Stimulated activated CD8-positive, alpha-beta memory T cell treated with anti-CD3 and anti-CD28 coated beads, Interleukin-12 subunit alpha, Interleukin-12 subunit beta, amount 100 ng/mL, for 24 hours (primary cell): ENCODE measurements around the gene TSPAN4.

Experiments
- DNase-seq: peaks from one replicate; pipeline ENCODE4 v3.0.0-alpha.2; 2020; ENCODE audit errors: extremely low read depth

TSPAN4 gene

DNA sequence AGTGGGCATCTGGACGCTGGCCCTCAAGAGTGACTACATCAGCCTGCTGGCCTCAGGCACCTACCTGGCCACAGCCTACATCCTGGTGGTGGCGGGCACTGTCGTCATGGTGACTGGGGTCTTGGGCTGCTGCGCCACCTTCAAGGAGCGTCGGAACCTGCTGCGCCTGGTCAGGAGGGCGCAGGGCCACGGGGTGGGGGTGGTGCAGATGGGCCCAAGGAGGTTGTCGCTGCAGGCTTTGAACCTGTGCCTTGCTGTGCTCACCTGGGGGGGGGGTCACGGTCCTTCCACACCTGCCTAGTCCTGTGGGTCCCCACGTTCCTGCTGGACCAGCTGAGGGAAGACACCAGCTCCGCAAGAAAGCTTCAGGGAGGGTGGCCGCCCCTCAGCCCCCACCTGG lies 6.4 kb upstream of the TSPAN4 start:
- no peak for DNase-seq

DNA sequence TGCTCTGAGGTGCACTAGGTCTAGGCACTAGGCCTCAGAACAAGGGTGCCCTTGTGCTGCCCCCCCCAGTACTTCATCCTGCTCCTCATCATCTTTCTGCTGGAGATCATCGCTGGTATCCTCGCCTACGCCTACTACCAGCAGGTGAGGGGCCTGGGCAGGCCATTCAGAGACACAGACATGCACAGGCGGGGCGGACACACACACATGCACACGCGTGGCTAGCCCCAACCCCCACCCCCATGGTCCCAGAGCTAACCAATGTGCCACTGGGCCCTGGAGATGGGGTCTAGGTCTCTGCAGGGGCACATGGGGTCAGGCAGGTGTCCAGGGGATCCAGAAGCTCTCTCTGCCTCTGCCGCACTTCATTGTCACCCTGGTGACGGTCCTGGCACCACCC lies 6.0 kb upstream of the TSPAN4 start:
- no peak for DNase-seq

DNA sequence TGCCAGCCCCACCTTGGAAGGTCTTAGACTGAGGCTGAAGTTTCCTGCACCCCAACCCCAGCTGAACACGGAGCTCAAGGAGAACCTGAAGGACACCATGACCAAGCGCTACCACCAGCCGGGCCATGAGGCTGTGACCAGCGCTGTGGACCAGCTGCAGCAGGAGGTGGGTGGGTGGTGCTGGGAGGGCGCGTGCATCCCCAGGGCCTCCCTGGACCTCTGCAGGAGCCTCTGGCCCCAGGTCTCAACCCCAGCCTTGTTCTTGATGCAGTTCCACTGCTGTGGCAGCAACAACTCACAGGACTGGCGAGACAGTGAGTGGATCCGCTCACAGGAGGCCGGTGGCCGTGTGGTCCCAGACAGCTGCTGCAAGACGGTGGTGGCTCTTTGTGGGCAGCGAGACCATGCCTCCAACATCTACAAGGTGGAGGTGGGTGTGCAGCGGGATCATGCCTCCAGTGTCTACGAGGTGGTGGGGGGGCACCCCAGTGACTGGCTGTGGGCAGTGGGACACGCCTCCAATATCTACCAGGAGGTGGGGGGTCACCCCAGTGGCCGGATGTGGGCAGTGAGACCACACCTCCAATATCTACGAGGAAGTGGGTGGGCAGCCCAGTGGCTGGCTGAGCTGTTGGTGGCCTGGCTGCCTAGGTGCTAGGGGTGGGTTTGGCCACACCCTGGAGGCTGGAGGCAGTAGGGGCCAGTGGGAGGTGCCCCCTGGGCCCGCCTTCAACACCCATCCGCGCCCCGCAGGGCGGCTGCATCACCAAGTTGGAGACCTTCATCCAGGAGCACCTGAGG lies 5.3 kb upstream of the TSPAN4 start:
- DNase-seq = no peak

DNA sequence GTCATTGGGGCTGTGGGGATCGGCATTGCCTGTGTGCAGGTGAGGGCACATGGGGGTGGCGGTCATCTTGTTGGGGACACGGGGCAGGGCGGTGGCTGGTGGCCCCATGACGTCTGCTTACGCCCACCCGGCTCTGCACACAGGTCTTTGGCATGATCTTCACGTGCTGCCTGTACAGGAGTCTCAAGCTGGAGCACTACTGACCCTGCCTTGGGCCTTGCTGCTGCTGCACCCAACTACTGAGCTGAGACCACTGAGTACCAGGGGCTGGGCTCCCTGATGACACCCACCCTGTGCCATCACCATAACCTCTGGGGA lies 4.7 kb upstream of the TSPAN4 start:
- no peak for DNase-seq

DNA sequence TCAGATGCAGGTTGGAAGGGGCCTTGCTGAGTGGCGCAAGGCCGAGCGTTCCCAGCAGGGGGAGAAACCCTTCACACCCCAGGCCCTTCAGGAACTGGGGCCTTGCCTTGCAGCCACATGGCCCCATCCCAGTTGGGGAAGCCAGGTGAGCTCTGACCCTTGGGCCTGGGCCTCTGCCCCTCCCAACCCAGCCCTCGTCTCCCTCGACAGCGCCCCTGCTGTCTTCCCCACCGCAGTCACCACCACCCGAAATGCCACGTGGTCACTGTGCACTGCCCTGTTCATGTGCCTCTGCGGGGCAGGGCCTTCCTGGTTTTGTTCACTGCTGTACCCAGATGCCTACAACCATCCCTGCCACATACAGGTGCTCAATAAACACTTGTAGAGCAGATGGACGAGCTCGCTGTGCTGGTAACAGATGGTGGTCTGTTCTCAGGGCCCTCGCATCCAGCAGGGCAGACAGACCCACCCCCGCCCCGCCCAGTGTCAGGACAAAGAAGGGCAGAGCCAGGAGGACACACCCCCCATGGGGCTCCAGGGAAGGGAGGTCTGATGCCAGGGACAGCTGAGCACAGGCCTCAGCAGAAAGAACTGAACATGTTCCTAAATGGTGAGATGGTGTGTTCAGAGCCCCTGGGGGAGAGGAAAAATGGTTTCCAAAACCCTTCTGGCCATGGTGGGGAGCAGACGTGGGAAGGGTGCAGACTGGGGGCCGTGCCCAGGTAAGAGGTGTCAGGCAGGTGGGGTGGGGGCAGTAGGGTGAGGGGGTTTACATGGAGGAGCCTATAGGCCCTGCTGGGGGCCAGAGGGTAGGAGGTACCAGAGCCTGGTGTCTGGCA lies 4.0 kb upstream of the TSPAN4 start:
- no peak for DNase-seq

DNA sequence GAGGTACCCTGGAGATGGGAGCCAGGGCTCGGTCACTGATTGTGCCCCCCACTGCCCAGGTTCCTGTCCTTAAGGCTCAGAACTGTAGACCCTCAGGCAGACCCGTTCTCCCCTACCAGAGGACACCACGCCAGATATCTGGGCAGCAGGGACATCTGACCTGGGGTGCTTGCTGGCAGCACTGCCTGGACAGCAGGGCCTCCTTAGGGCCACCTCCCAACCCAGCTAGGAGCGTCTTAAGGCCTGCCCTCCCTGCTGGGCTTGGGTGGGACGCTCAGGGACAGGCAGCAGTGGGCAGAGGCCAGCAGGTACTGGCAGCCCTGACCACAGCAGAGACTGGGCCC lies 3.4 kb upstream of the TSPAN4 start:
- DNase-seq = no peak

DNA sequence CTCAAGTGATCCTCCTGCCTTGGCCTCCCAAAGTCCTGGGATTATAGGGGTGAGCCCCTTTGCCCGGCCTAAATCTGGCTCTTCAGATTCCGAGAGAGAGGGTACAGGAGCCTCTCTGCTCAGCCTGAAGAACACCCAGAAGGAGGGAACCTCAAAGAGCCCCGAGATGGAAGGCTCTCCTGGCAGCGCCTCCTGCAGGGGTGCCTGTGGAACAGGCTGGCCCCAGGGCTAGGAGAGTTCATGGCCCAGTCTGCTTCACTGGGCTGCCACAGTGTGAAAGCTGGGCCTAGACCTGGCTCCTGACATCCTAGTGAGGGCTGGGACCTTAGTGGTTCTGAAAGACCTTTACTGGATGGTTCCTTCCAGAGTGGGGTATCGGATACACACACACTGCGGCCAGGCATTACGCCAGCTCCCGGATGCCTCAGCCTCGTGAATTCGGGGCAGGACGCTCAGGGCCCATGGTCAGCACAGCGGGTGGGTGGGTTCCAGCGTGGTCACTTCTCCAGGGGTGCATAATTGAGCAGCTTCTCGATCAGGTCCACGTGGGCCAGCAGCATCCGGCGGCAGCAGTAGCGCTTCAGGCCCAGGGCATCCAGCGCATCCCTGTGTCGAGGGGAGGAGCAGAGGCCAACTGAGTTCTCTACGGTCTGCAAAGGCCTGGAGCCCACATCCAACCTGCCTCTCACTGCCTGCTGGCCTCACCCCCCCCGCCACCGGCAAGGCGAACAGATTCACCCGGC lies 2.6 kb upstream of the TSPAN4 start:
- no peak for DNase-seq

DNA sequence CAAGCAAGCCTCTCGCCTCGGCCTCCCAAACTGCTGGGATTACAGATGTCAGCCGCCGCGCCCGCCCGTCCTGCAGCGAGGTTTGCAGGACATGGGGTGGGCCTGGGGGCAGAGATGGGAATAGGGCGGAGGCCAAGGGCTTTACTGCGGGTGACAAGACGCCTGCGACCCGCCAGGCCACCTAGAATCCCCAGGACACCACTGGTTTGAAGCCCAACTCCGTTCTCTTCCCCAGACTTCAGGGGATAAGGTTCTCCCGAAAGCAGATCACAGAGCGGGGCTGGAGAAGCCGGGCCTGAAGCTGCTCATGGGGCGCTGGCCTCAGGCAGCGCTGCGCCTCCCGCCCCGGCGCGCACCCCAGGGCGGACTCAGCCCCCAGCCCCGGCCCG lies 677 bp upstream of the TSPAN4 start:
- no peak for DNase-seq

DNA sequence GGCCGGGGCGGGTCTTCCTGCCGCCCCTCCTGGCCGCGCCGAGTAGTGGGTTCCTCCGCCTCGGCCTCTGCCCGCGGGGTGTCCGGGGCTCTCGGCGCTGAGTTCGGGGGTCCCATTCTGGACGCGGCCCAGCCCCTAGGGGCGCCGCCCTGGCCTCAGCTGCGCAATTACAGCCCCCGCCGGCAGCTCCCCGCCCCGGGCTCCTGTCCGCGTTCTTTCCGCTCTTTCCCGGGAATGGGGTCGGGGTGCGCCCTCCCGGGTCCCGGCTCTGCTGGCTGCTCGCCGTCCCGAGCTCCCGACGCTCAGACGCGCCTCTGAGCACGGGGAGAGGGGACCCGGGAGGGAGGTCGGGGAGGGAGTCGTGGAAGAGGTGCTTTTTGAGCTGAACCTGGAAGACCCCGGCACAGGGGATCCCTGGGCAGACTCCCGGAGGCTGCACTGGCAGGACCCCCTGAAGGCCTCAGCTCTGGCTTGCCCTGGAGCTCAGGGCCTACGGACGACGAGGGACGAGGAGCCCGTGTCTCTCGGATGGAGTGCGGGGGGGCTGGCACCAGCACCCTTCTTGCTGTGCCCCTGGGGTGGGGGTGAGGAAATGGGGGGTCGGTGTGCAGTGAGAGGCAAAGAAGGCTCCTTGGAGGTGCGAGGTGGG lies 558 bp downstream of the TSPAN4 start:
- DNase-seq = no peak

DNA sequence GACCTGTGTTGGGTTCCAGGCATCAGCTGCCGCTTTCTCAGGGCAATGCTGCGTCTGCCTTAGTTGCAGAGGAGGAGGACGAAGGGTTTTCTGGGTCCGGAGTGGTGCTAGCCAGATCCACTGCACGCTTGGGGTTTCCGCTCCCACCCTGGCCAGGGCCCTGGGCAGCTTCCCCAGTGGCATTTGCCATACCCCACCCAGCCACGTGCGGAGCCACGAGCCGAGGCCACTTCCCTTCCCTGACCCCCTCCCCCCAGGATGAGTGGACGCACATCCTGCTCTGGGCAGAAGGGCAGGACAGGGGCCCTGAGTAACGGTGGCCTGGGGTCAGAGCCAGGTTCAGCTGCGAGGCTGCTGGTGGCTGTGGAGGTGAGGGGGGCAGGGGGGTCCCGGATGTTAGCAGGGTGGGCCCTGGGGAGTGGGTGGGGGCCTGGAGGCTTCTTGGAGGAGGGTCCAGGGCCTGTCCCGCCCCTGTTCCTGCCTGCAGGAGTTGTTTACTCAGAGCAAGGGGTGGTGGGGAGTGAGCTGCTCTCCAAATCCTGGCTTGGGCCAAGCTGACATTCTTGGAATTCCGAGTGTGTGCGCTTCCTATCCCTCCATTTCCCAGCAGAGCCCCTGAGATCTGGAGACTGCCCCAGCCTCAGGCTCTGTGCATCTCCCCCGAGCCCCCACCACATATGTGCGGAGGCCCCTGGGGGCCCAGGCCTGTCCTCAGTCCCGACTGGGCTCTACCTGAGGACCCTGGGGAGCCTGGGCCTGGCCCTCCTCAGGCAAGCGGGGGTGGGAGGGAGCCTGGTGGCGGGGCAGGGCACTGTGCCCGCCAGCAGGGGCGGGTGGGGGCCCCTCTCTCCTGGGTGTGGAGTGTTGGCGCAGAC lies 1.4 kb downstream of the TSPAN4 start:
- no peak for DNase-seq

DNA sequence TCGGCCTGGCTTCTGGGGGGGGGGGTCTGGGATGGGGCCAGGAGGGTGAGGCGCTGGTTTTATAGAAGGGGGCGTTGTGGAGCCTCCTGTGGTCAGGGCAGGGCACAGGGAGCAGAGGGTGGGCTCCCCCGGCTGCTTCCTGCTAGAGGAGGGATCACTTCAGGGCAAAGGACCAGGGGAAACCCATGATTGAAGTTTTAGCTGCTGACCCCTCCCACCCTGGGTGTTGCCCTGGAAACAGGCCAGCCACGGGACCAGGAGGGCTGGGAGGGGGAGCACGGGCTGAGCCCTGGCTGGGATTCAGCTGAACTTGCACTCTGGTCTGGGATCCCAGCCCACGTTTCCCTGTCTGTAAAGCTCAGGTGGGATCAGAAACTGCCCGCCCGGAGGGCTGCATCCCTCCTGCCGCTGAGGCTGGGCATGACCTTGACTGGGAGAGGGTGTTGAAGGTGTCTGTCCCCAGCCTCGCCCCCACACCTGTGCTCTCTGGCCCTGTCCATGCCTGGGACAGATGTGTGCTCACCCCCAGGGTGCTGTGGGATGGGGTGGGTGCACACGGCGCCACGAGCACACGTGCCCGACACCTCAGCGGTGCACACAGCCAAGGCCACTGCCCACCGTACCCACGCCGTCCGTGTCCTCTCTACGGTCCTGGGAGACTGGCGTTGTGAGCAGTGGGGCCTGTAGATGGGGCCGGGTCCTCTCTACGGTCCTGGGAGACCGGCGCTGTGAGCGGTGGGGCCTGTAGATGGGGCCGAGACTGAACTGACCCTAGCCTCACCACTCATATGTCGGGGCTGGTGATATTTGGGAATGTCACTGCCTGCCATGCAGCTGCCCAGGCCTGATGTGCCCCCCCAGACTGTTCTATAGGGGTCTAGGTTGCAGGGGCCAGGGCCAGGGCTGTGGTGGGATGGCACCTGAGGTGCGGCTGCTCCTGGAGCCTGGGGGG lies 2.3 kb downstream of the TSPAN4 start:
- no peak for DNase-seq

DNA sequence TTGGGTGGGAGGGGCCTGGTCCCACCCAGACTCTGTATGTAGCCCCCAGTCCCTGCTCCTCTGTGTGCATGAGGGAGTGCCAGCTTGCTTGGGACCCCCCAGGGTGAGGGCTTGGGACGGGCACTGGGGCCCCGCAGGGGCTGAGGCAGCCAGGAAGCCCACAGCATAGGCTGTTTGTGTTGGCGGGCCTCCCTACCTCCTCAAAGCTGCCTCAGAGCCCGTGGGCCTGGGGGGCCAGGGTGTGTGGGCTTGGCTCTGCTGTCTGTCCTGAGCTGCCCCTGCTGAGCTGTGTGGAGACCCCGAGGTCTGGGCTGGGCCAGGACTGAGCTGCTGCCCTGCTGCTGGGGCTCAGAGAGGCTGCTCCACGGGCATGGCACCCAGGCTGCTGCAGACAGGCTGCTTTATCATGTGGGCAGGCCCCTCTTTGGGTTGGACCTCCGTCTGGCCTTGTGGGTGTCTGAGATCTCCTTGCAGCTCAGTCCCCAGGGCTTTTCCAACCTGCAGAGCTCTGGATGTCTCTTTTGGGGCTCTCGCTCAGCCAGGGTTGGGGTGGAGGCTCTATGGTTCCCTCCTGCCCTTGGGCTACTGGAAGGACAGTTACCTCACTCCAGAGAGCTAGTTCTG lies 3.3 kb downstream of the TSPAN4 start:
- DNase-seq = no peak

DNA sequence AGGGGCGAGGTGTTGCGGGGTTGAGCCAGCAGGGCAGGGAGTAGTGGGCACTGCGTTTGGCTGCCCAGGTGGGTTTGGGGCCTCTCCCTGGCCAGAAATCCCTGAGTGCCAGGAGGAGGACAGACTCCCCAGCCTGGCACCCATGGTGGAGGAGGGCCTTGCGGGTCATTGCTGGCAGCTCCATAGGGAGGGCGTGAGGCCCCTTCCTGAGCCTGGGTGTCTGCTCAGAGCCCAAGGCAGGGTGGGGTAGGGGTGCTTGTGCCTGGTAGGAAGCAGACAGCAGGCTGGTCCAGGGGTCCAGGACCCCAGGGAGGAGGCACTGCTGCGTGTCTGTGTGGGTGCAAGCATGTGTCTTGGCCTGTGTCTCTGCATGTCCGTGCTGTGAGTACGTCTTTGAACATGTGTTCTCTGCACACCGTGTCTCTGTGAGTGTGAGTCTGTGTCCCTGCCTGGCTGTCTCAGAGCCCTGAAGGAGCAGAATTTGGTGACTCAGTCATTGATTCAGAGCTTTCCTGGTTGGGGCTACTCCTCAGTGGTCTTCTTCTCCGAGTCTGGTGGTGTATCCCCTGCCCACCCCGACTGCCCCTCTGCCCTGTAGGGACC lies 3.9 kb downstream of the TSPAN4 start:
- DNase-seq = no peak

DNA sequence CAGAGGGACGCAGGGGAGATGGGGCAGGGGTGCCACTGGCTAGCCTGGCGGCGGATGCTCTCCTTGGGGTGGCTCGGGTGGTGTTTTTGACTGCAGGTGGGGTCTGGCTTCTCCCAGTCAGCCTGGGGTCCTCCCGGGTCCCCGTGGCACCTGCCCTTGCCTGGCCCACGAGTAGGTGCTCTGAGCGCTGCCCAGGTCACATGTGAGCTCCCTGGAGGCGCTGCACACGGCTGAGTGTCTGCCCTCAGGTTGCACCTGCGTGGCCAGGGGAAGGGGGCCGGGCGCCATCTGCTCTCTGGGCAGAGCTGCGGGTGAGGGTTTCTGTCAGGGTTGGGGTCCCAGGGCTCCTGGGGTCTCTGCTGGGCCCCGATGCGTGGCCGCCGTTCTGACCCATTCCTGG lies 5.2 kb downstream of the TSPAN4 start:
- DNase-seq = no peak

DNA sequence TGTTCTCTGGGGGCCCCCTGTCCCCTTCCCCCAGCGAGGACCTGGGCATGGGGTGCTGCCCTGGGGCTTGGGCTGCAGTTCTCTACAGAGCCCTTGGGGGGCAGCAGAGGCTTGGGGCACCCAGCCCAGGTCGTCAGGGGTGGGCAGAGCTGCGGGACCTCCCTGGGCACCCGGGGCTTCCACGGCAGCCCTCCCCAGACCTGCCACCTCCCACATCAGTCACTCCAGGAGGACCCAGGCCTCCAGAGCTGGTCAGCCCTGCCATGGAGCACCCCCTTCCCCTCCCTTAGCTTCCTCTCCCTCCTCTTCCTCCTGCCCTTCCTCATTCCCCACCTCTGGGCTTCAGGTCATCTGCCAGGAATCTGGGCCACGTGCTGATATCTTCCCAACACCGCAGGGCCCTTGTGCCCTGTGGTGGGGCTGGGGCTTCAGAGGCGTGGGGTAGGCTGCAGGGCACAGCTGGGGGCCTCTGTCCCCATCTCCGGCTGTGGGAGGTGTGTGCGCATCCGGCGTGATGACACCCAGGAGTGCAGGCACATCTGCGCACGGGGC lies 5.8 kb downstream of the TSPAN4 start:
- DNase-seq = no peak

DNA sequence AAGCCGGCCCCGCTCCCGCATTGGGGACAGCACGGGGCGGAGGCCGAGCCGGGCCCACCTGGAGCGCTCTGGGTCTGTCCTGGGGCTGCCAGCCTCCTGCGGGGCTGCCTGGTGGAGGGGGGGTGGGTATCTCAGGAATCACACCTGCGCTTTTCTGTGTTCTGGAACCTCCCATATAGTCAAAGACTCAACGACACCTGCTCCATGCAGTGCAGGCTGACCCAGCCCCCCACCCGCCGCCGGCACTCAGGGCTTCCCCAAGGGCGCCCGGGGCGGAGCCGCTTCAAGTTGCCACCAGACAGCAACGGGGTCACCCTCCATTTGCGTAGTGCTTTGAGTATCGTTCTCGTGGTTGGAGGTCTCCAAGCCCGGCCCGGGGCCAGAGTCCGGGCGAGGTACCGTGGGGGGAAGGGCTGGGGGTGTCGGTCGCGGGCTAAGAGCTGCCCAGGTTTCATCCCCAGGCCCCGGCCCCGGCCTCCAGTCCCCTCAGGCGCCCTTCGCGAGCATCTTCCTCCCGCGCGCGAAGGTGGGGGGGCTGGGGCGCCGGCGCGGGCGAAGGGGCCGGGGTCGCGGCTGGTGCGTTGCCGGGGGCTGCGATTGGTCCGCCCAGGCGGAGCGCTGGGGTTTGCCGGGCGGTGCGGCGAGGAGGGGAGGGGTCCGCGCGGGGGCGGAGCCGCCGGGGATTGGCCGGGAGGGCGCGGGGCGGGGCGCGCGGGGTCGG lies 6.6 kb downstream of the TSPAN4 start:
- no peak for DNase-seq

DNA sequence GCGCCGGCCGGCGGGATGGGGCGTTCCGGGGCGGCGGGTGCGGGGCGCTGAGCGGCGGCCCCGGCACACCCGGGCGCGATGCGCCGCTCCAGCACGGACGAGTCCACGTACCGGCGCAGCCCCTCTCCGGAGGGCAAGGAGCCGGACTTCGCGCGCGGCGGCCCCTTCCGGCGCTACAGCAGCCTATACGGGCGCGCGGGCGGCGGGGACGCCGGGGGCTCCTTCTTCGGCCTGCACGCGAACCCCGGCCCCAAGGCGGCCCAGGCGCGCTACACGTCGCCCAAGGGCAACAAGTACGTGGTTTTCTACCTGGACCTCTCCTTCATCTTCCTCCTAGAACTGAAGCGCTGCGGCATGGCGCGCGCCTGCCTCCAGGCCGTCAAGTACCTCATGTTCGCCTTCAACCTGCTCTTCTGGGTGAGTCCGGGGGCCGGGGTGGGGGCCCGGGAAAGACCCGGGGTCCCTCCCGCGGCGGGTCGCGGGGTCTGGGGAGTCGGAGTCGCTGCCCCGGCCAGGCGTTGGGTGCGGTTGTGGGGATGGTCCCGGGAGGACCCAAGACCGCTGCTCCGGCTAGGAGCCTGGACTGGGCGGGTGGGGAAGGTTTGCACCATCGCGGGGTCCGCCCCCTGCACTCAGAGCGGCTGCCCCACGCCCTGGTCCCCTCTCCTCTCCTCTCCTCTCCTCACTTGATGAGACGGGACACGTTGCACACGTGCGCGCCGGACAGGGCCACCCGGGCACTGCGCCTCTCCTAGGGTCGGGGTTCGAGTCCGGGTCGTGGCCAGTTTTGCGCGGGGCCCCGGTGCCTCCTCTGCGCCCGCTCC lies 7.5 kb downstream of the TSPAN4 start:
- DNase-seq = no peak
